Dendritic cell treated with granulocyte-macrophage colony-stimulating factor and Interleukin-4, amounts not matched to agents 40 ng/mL and 50 ng/mL, for 4 days (primary cell): ENCODE results near the gene KREMEN1.
"Not testable (repeated sequence)": the region's sequence is repeated elsewhere in the genome, so short reads cannot be mapped to it uniquely, and the experiment has no call there.

Experiments used
- H3K27ac Mint-ChIP-seq: one replicate; pipeline ENCODE4 v1.8.0; 2022; ENCODE audit warnings: mild to moderate bottlenecking, mixed read lengths
- H3K27me3 Mint-ChIP-seq: one replicate; pipeline ENCODE4 v1.8.0; 2022; ENCODE audit warnings: mild to moderate bottlenecking, mixed read lengths
- H3K36me3 Mint-ChIP-seq: one replicate; pipeline ENCODE4 v1.8.0; 2022; ENCODE audit warnings: low read depth, mixed read lengths
- H3K4me1 Mint-ChIP-seq: one replicate; pipeline ENCODE4 v1.8.0; 2022; ENCODE audit warnings: low read depth, mixed read lengths
- H3K4me3 Mint-ChIP-seq: one replicate; pipeline ENCODE4 v1.8.0; 2022; ENCODE audit warnings: mild to moderate bottlenecking, moderate library complexity, mixed read lengths
- H3K9me3 Mint-ChIP-seq: one replicate; pipeline ENCODE4 v1.8.0; 2022; ENCODE audit warnings: mixed read lengths
- intact Hi-C: fragments of 100-400 bp; cut with micrococcal nuclease; formaldehyde crosslinking; loops from one replicate; pipeline ENCODE4 v1.15.0; 2022

Gene KREMEN1

GRCh38 chr22:29039684-29040083 lies 33.2 kb upstream of the KREMEN1 start:
- intact Hi-C loops = loop anchor here (1.0 kb wide), 2 partner anchors 184 to 439 kb away; no protein-coding TSS in a partner anchor

GRCh38 chr22:29040385-29041275 lies 32.2 kb upstream of the KREMEN1 start:
- no peaks in the 10 kb centered on the region for H3K27me3 Mint-ChIP-seq
- H3K27ac Mint-ChIP-seq = no peak overlapping the region
- H3K36me3 Mint-ChIP-seq = no peaks in the 10 kb centered on the region
- intact Hi-C loops = loop anchor here (1.0 kb wide), 2 partner anchors 185 to 440 kb away; no protein-coding TSS in a partner anchor
- no peak overlapping the region for H3K4me3 Mint-ChIP-seq
- H3K9me3 Mint-ChIP-seq = no peaks in the 10 kb centered on the region
- H3K4me1 Mint-ChIP-seq = no peaks in the 10 kb centered on the region

More at GRCh38 chr22:29039684-29040083, 33.2 kb upstream of the KREMEN1 start:
- not testable (repeated sequence) for H3K4me3 Mint-ChIP-seq, H3K36me3 Mint-ChIP-seq, H3K27me3 Mint-ChIP-seq, H3K4me1 Mint-ChIP-seq, H3K9me3 Mint-ChIP-seq, H3K27ac Mint-ChIP-seq

- no peak overlapping the region for H3K4me3 Mint-ChIP-seq
- no peaks in the 10 kb centered on the region for H3K4me1 Mint-ChIP-seq
- no peaks in the 10 kb centered on the region for H3K36me3 Mint-ChIP-seq
- intact Hi-C loops = no loop called here
- H3K27me3 Mint-ChIP-seq = no peaks in the 10 kb centered on the region
- H3K9me3 Mint-ChIP-seq = no peaks in the 10 kb centered on the region
- no peak overlapping the region for H3K27ac Mint-ChIP-seq
These were observed 31.4 kb upstream of the KREMEN1 start for GRCh38 chr22:29041408-29041807.

GRCh38 chr22:29043906-29044575 lies 28.8 kb upstream of the KREMEN1 start:
- Mint-ChIP-seq H3K9me3 (no peaks in the 10 kb centered on the region), H3K27ac (no peak overlapping the region), H3K4me1 (no peaks in the 10 kb centered on the region), H3K27me3 (no peaks in the 10 kb centered on the region), H3K36me3 (no peaks in the 10 kb centered on the region), H3K4me3 (no peak overlapping the region)
- intact Hi-C loops = no loop called here

- intact Hi-C loops = no loop called here
- H3K27ac Mint-ChIP-seq = no peak overlapping the region
These were observed 28.1 kb upstream of the KREMEN1 start for GRCh38 chr22:29044657-29045176.

GRCh38 chr22:29048822-29049654 lies 23.8 kb upstream of the KREMEN1 start:
- no peak overlapping the region for H3K4me3 Mint-ChIP-seq
- H3K27me3 Mint-ChIP-seq = no peaks in the 10 kb centered on the region
- intact Hi-C loops = no loop called here
- no peaks in the 10 kb centered on the region for H3K4me1 Mint-ChIP-seq
- peaks cover 6% of the 10 kb centered on the region for H3K36me3 Mint-ChIP-seq
- H3K9me3 Mint-ChIP-seq = no peaks in the 10 kb centered on the region
- no peak overlapping the region for H3K27ac Mint-ChIP-seq

More at GRCh38 chr22:29044657-29045176, 28.1 kb upstream of the KREMEN1 start:
- H3K9me3 Mint-ChIP-seq = no peaks in the 10 kb centered on the region
- peaks cover 4% of the 10 kb centered on the region for H3K36me3 Mint-ChIP-seq
- H3K27me3 Mint-ChIP-seq = no peaks in the 10 kb centered on the region
- H3K4me1 Mint-ChIP-seq = no peaks in the 10 kb centered on the region
- H3K4me3 Mint-ChIP-seq = no peak overlapping the region

- no peak overlapping the region for H3K27ac Mint-ChIP-seq
- intact Hi-C loops = no loop called here
These were observed 23.1 kb upstream of the KREMEN1 start for GRCh38 chr22:29049655-29050263.

GRCh38 chr22:29050457-29050856 lies 22.4 kb upstream of the KREMEN1 start:
- Mint-ChIP-seq H3K36me3 (peaks cover 6% of the 10 kb centered on the region), H3K27ac (no peak overlapping the region), H3K27me3 (no peaks in the 10 kb centered on the region), H3K4me1 (no peaks in the 10 kb centered on the region), H3K4me3 (no peak overlapping the region), H3K9me3 (no peaks in the 10 kb centered on the region)
- intact Hi-C loops = no loop called here

More at GRCh38 chr22:29049655-29050263, 23.1 kb upstream of the KREMEN1 start:
- Mint-ChIP-seq H3K4me3 (no peak overlapping the region), H3K9me3 (no peaks in the 10 kb centered on the region), H3K4me1 (no peaks in the 10 kb centered on the region), H3K36me3 (peaks cover 6% of the 10 kb centered on the region), H3K27me3 (no peaks in the 10 kb centered on the region)

GRCh38 chr22:29053048-29053702 lies 19.7 kb upstream of the KREMEN1 start:
- Mint-ChIP-seq H3K4me1 (no peaks in the 10 kb centered on the region), H3K36me3 (peaks cover 6% of the 10 kb centered on the region), H3K27ac (no peak overlapping the region), H3K27me3 (peaks cover under 1% of the 10 kb centered on the region), H3K4me3 (no peak overlapping the region), H3K9me3 (no peaks in the 10 kb centered on the region)
- intact Hi-C loops = no loop called here

- Mint-ChIP-seq H3K36me3 (peaks cover 6% of the 10 kb centered on the region), H3K4me3 (no peak overlapping the region), H3K4me1 (no peaks in the 10 kb centered on the region), H3K27ac (no peak overlapping the region), H3K9me3 (no peaks in the 10 kb centered on the region), H3K27me3 (peaks cover 5% of the 10 kb centered on the region)
- intact Hi-C loops = no loop called here
These were observed 18.5 kb upstream of the KREMEN1 start for GRCh38 chr22:29054251-29054767.

- Mint-ChIP-seq H3K9me3 (no peaks in the 10 kb centered on the region), H3K4me3 (no peak overlapping the region), H3K36me3 (no peaks in the 10 kb centered on the region), H3K27ac (no peak overlapping the region), H3K27me3 (peaks cover 11% of the 10 kb centered on the region), H3K4me1 (peaks cover 2% of the 10 kb centered on the region)
- intact Hi-C loops = no loop called here
These were observed 17.5 kb upstream of the KREMEN1 start for GRCh38 chr22:29055192-29055830.

GRCh38 chr22:29056472-29056871 lies 16.4 kb upstream of the KREMEN1 start:
- peaks cover 23% of the 10 kb centered on the region for H3K27me3 Mint-ChIP-seq
- H3K4me1 Mint-ChIP-seq = peaks cover 8% of the 10 kb centered on the region
- intact Hi-C loops = no loop called here
- H3K27ac Mint-ChIP-seq = no peak overlapping the region
- no peaks in the 10 kb centered on the region for H3K36me3 Mint-ChIP-seq
- no peak overlapping the region for H3K4me3 Mint-ChIP-seq
- H3K9me3 Mint-ChIP-seq = no peaks in the 10 kb centered on the region
